B cell (primary cell): Measurements from ENCODE around the gene REC8.

Source experiments
- EZH2 ChIP-seq: IDR thresholded peaks from 2 replicates; pipeline ENCODE4 v1.6.1; 2012; ENCODE audit warnings: borderline replicate concordance, low read depth, mild to moderate bottlenecking, moderate library complexity, low read length; ENCODE audit not compliant: insufficient read depth, poor library complexity, severe bottlenecking
- TF ChIP-seq, protein P1 (sequence below): fragments of 200-600 bp; IDR thresholded peaks from one replicate; pipeline ENCODE4 v1.8.0; 2022; ENCODE audit warnings: antibody characterized with exemption, mild to moderate bottlenecking

DNA sequence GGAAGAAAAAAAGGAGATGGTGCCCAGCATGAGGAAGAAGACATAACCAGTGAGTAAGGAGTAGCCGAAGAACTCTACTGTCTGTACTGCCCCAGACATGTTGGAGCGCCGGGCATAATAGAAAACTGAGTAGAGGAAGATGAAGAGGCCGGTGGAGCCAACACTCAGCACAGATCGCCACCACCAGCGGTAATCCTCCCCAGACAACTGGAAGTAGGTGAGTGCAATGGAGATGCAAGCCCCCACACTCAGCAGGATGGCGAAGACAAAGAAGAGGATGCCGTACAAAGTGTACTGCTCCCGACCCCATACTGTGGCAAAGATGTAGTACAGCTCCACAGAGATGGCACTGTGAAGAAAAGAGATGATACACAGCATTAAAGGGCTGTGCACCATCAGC is 17.6 kb downstream of the REC8 start:
- TF ChIP-seq, protein P1, sequence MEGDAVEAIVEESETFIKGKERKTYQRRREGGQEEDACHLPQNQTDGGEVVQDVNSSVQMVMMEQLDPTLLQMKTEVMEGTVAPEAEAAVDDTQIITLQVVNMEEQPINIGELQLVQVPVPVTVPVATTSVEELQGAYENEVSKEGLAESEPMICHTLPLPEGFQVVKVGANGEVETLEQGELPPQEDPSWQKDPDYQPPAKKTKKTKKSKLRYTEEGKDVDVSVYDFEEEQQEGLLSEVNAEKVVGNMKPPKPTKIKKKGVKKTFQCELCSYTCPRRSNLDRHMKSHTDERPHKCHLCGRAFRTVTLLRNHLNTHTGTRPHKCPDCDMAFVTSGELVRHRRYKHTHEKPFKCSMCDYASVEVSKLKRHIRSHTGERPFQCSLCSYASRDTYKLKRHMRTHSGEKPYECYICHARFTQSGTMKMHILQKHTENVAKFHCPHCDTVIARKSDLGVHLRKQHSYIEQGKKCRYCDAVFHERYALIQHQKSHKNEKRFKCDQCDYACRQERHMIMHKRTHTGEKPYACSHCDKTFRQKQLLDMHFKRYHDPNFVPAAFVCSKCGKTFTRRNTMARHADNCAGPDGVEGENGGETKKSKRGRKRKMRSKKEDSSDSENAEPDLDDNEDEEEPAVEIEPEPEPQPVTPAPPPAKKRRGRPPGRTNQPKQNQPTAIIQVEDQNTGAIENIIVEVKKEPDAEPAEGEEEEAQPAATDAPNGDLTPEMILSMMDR = no peak
- TF ChIP-seq EZH2 = no peak
